H1 (cell line): ENCODE results near the gene BAHD1. TPM values are rescaled to one million over a fixed set of nuclear protein-coding genes. Genes with fewer than 3 reads are reported as not detected.

ENCODE experiments used
- CBX8 ChIP-seq: fragments of 300-800, 300-1000 bp; sonication (generic); IDR thresholded peaks from 2 replicates; pipeline ENCODE4 v1.7.1; 2016; ENCODE audit warnings: low read depth, low read length, borderline replicate concordance
- CHD7 ChIP-seq: fragments of 300-600 bp; sonication (generic); IDR thresholded peaks from 2 replicates; pipeline ENCODE4 v1.7.1; 2012; ENCODE audit warnings: low read length, moderate library complexity, mild to moderate bottlenecking, inconsistent platforms; ENCODE audit not compliant: insufficient replicate concordance
- NRF1 ChIP-seq: IDR thresholded peaks from 2 replicates; pipeline ENCODE4 v1.6.1; 2011; ENCODE audit warnings: mild to moderate bottlenecking, low read depth, low read length, improper control_type of control experiment
- SIN3A ChIP-seq, 2 experiments: IDR thresholded peaks in 1 of 2; conservative IDR thresholded peaks in 1 of 2; 2 replicates each; pipeline ENCODE4 v1.6.1; 2011 to 2012; ENCODE audit warnings: low read length in 2 of 2, improper control_type of control experiment in 1 of 2, low read depth in 1 of 2, mild to moderate bottlenecking in 1 of 2
- SP1 ChIP-seq: IDR thresholded peaks from 2 replicates; pipeline ENCODE4 v1.6.1; 2011; ENCODE audit warnings: low read depth, low read length
- polyA plus RNA-seq, 7 experiments: library from polyadenylated mRNA; depleted of rRNA in 3 of 7; stranded (reverse) in 5 of 7; unstranded in 2 of 7; fragments of >200 nt in 5 of 7; fragments of 200-250 nt in 2 of 7; gene quantifications; 1 replicate in 5 of 7; 2 replicates in 1 of 7; 4 replicates in 1 of 7; pipeline versions ENCODE4 v1.2.1 to v1.2.3, GENCODE V29; 2011 to 2013; ENCODE audit warnings: missing spikeins in 2 of 7, mixed read lengths in 2 of 7
- total RNA-seq: library from RNA; stranded (reverse); fragmentation: NEBNext Ultra II Directional; extraction: Animal tissue kit (Norgen Biotek cat#: 25700); gene quantifications from 2 replicates; pipeline ENCODE4 v1.2.1, GENCODE V29; 2021
- TF ChIP-seq, protein P1 (sequence below): IDR thresholded peaks from 2 replicates; pipeline ENCODE4 v1.6.1; 2012; ENCODE audit warnings: inconsistent platforms
- TF ChIP-seq, protein P2 (sequence below): IDR thresholded peaks from 2 replicates; pipeline ENCODE4 v1.6.1; 2012; ENCODE audit warnings: inconsistent platforms

The BAHD1 gene
- total and polyA plus RNA-seq, 2 of the 8 experiments (the other 6 are each of a cell fraction or from before 2014, with no cell fraction given): 15.0 to 38.9 TPM

- TF ChIP-seq CHD7 (no peak), NRF1 (no peak), SIN3A (conservative IDR thresholded peaks at IDR 0.05 in 1 of 2, IDR thresholded peaks at IDR 0.05 in 1 of 2; ENCODE audit: low read depth in 1 of 2, low read length in 2 of 2) (no peak), CBX8 (no peak), SP1 (no peak)
- TF ChIP-seq, protein P1, sequence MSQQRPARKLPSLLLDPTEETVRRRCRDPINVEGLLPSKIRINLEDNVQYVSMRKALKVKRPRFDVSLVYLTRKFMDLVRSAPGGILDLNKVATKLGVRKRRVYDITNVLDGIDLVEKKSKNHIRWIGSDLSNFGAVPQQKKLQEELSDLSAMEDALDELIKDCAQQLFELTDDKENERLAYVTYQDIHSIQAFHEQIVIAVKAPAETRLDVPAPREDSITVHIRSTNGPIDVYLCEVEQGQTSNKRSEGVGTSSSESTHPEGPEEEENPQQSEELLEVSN: no peak
- TF ChIP-seq, protein P2, sequence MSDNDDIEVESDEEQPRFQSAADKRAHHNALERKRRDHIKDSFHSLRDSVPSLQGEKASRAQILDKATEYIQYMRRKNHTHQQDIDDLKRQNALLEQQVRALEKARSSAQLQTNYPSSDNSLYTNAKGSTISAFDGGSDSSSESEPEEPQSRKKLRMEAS: no peak
These were observed 67.5 kb downstream of the BAHD1 start (continued) for GRCh38 chr15:40508216-40508615.
